NCI-H2107 treated with DMSO at 0.1 percent for 48 hours (cell line): Measurements from ENCODE around the gene ELL.
"Not testable (repeated sequence)": the region's sequence is repeated elsewhere in the genome, so short reads cannot be mapped to it uniquely, and the experiment has no call there.

Experiments used
- DNase-seq: peaks from one replicate; lab custom pipeline; 2025; ENCODE audit not compliant: unreplicated experiment; lab: John Stamatoyannopoulos, UW

ELL gene

DNA sequence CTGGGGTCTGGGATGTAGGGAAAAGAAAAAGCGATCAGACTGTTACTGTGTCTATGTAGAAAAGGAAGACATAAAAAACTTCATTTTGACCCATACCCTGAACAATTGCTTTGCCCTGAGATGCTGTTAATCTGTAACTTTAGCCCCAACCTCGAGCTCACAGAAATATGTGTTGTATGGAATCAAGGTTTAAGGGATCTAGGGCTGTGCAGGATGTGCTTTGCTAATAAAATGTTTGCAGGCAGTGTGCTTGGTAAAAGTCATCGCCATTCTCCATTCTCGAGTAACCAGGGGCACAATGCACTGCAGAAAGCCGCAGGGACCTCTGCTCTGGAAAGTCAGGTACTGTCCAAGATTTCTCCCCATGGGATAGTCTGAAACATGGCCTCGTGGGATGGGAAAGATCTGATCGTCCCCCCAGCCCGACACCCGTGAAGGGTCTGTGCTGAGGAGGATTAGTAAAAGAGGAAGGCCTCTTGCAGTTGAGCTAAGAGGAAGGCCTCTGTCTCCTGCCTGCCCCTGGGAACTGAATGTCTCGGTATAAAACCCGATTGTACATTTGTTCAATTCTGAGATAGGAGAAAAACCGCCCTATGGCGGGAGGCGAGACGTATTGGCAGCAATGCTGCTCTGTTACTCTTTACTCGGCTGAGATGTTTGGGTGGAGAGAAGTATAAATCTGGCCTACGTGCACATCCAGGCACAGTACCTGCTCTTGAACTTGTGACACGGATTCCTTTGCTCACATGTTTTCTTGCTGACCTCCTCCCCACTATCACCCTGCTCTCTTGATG, 119.2 kb downstream of the ELL start:
- DNase-seq, result not testable (repeated sequence)

DNA sequence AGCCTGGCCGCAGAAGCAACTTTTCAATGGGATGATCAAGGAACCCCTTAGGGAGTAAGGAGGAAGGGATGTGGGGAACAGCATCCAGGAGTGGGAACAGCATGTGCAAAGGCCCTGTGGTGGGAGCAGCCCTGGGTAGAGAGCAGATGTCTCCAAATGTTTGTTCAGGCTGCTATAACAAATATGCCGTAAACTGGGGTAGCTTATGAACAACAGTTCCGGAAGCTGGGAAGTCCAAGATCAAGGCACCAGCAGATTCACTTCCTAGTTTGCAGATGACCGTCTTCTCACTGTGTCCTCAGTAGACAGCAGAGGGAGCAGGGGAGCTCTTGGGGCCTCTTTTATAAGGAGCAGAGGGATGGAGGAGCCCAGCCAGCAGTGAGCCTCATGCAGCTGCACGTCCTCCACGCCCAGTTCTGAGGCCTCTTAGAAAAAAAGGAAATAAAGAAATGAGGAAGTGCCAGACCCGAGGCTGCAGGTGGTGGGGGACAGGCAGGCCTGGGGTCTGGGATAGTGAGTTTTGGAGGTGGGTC, 120.2 kb downstream of the ELL start:
- no peak for DNase-seq

DNA sequence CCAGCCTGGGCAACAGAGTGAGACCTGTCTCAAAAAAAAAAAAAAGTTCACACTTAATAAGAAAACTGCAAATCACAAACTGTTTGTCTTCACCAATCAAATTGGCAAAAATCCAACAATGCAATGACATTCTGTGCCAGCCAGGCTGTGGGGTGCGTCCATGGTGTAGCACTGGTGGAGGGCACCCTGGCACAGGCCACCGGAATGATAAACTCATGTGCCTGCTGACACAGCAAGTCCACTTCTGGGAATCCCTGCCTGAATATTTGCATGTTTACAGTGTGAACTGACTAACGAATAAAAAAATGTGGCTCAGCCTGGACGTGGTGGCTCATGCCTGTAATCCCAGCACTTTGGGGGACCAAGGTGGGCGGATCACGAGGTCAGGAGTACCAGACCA, 122.9 kb downstream of the ELL start:
- no peak for DNase-seq

DNA sequence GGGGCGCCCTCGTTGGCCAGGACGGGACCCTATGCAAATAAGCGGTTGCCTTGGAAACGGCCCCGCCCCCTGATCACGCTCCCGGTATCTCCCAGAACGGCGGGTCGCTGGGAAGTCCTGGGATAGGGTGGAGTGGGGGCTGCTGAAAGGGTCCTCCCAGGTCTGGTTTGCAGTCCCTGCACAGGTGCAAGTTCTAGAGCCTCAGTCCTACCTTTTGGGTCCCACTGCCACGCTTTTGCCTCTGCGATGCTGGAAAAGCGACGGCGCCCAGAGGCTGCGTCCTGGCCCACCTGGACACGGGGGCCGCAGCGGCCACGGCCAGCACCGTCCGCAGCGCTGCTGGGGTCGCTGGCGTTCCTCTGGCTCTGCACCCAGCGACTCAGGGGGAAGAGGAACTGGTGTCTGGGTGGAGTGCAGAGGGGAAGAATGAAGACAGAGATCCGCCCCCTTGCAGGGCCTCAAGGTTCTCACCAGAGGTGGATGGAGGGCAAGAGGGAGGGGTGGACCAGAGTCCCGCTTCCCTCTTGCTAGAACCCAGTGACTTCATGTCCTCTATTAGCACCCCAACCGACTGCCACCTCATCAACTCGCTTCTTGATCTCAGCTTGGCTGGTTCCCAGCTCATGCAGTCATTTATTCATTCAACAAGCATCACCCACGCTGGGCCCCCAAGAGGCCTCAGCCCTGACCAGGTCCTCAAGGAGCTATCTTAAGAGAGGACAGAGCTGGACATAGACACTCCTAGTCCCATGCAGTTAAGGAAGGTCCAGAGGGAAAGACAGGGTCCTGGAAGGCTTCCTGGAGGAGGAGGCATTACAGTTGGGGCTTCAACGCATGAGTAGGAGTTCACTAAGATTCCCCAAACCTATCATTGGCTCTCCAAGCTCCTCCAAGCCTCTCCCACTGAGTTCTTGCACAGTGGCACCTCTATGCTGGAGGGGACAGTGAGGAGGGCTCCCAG, 124.3 kb downstream of the ELL start, which contains the start of gene LRRC25:
LRRC25 (minus strand) TSS at position 381 of the 961 bp plus-strand sequence. CDS start 659 bp downstream, outside the sequence.
- no peak for DNase-seq

DNA sequence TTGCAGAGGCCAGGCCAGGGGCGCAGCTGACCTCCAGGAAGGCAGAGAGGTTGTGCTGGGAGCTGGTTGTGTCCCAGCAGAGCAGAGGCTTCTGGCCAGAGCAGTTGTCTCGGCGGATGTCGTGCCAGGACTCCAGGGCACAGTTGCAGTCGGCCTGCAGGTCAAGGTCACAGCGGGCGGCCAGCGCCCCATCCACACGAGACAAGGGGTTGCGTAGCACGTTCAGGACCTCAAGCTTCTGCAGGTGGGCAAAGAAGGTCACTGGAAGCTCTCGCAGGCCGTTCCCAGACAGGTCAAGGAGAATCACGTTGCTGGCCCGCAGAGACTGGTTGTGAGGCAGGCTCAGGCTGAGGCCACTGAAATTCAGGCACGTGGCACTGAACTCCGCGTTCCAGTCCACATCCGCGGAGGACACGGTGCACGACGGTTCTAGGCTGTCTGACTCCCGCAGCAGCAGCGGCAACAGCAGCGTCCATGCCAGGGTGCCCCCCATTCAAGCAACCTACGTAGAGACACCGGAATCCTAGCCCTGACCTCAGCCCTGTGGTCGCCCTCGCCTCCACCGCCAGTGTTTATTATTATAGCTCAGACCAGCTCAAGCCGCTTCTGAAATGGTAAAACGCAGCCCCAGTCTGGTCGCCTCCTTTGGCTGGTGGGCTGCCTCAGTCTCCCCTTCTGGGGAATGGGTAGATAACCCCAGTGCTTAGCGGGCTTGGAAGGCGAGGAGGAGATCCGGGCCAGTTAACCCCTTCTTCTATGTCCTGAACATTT, 125.2 kb downstream of the ELL start:
- DNase-seq, result no peak

DNA sequence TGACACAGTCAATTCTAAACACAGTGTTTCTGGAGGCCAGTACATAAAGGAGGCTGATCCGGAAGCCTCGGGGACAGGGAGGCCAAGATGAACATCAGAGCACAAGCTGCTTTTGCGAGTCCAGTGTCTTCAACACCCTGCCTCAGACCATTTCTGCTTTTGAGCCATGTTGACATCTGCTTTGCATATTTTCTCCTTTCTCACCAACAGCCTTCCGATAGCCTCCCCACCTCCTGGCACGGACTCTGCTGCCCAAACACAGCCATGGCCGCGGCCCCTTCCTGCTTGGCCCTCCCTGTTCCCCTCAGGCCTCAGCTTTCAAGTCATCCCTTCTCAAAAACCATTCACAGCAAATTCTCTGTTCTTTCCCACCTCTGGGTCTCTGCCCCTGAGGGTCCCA, 128.0 kb downstream of the ELL start:
- no peak for DNase-seq

DNA sequence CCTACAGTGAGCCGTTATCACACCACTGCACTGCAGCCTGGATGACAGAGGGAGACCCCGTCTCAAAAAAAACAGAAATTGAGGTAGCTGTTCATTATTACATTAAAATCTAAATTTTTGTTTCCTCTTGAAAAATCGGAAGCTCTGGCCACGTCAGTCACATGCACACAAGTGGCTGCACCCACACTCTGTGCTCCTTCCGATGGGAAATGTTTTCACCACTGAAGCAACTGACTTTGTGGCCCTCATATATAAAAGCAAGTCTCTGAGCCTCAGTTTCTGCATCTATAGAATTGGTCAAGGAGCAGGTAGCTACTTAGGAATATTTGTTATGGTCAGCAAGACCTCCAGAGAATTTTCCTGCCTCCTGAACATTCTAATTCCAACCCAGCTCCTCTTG, 128.9 kb downstream of the ELL start:
- no peak for DNase-seq
